Body of pancreas (tissue), 4 donors: ENCODE data around the gene MZT2A.
"Not testable (repeated sequence)": the region's sequence is repeated elsewhere in the genome, so short reads cannot be mapped to it uniquely, and the experiment has no call there.

ENCODE experiments used
- CTCF ChIP-seq, 7 experiments: fragments of 450-650 bp in 4 of 7; fragments of 200-600 bp in 3 of 7; sonication (generic) in 3 of 7; IDR thresholded peaks; one replicate each; pipeline ENCODE4 v1.5.1; 2016 to 2019; ENCODE audit warnings: antibody characterized with exemption in 7 of 7
- POLR2A ChIP-seq, 3 donors: fragments of 450-650 bp; IDR thresholded peaks; one replicate each; pipeline ENCODE4 v1.6.1; 2016; ENCODE audit warnings: antibody characterized with exemption in 3 of 3, mild to moderate bottlenecking in 2 of 3

GRCh38 chr2:131447981-131448380 lies 44.2 kb downstream of the MZT2A start:
- TF ChIP-seq POLR2A, CTCF (IDR thresholded peaks at IDR 0.05): not testable (repeated sequence)
